LNCAP (cell line): Measurements from ENCODE around the gene MPZ.

ENCODE experiments used
- CTCF ChIP-seq: fragments of 450-650 bp; IDR thresholded peaks from 2 replicates; pipeline ENCODE4 v1.5.1; 2017; ENCODE audit warnings: mild to moderate bottlenecking

MPZ gene

GRCh38 chr1:161290779-161291178 lies 19.0 kb downstream of the MPZ start:
- no peak for TF ChIP-seq CTCF

GRCh38 chr1:161287482-161288054 lies 22.2 kb downstream of the MPZ start:
- TF ChIP-seq CTCF = no peak

- TF ChIP-seq CTCF = no peak
Measured at GRCh38 chr1:161285521-161285920, 24.2 kb downstream of the MPZ start.

GRCh38 chr1:161285113-161285512 lies 24.7 kb downstream of the MPZ start:
- TF ChIP-seq CTCF = no peak

GRCh38 chr1:161282991-161283390 lies 26.8 kb downstream of the MPZ start:
- TF ChIP-seq CTCF = no peak

- no peak for TF ChIP-seq CTCF
Measured at GRCh38 chr1:161274874-161275273, 34.9 kb downstream of the MPZ start.

GRCh38 chr1:161273402-161273801 lies 36.4 kb downstream of the MPZ start:
- no peak for TF ChIP-seq CTCF

- no peak for TF ChIP-seq CTCF
Measured at GRCh38 chr1:161267321-161267720, 42.4 kb downstream of the MPZ start.
